A673 (cell line): ENCODE data around the gene NPHP4. TPM values are rescaled to one million over a fixed set of nuclear protein-coding genes. Genes with fewer than 3 reads are reported as not detected.

ENCODE experiments used
- BruUV-seq: library from RNA; stranded (reverse); fragments of 400-500 nt; replicated peaks from 2 replicates; lab custom pipeline; 2021; lab: Mats Ljungman, UMichigan
- CTCF ChIA-PET: fragments of 300-600 bp; sonication (Branson Sonifier 250); formaldehyde crosslinking; loops from one replicate; lab custom pipeline; 2022; ENCODE audit warnings: antibody characterized with exemption; lab: Charles Lee
- POLR2A ChIA-PET: fragments of 300-600 bp; sonication (Branson Sonifier 250); formaldehyde crosslinking; loops from one replicate; lab custom pipeline; 2022; ENCODE audit warnings: antibody characterized with exemption; ENCODE audit not compliant: low non-redundant PET; lab: Charles Lee
- DNase-seq: peaks from one replicate; pipeline ENCODE4 v3.0.0-alpha.2; 2015; ENCODE audit warnings: low spot score
- H3K27ac ChIP-seq: fragments of 200-600 bp; sonication (generic); 2 replicates; pipeline ENCODE4 v1.5.1; 2016; ENCODE audit warnings: mixed run types, low read depth, mild to moderate bottlenecking, mixed read lengths, antibody characterized with exemption, low read length; ENCODE audit not compliant: poor library complexity, severe bottlenecking
- H3K27me3 ChIP-seq: fragments of 200-600 bp; sonication (generic); replicated peaks from 2 replicates; pipeline ENCODE4 v1.6.1; 2017; ENCODE audit warnings: mixed run types, low read depth, mild to moderate bottlenecking, mixed read lengths, antibody characterized with exemption, low read length; ENCODE audit not compliant: insufficient read depth, poor library complexity
- H3K36me3 ChIP-seq: fragments of 200-600 bp; sonication (generic); 2 replicates; pipeline ENCODE4 v1.6.1; 2016; ENCODE audit warnings: mixed run types, mild to moderate bottlenecking, mixed read lengths, antibody characterized with exemption, low read length; ENCODE audit not compliant: insufficient read depth, poor library complexity, severe bottlenecking
- H3K4me1 ChIP-seq: fragments of 200-600 bp; sonication (generic); 2 replicates; pipeline ENCODE4 v1.6.1; 2017; ENCODE audit warnings: mixed run types, mild to moderate bottlenecking, mixed read lengths, antibody characterized with exemption, low read length; ENCODE audit not compliant: insufficient read depth, poor library complexity, severe bottlenecking
- H3K4me3 ChIP-seq: fragments of 200-600 bp; sonication (generic); 2 replicates; pipeline ENCODE4 v1.5.1; 2016; ENCODE audit warnings: low read depth, mixed run types, mild to moderate bottlenecking, mixed read lengths, low read length; ENCODE audit not compliant: poor library complexity, severe bottlenecking
- H3K9me3 ChIP-seq: fragments of 200-600 bp; sonication (generic); 2 replicates; pipeline ENCODE4 v1.6.1; 2016; ENCODE audit warnings: mixed run types, low read depth, mild to moderate bottlenecking, mixed read lengths, antibody characterized with exemption, low read length; ENCODE audit not compliant: poor library complexity, severe bottlenecking
- CTCF ChIP-seq: fragments of 300-800, 200-600 bp; sonication (generic); conservative IDR thresholded peaks from 2 replicates; pipeline ENCODE4 v1.5.1; 2017; ENCODE audit warnings: low read depth, mild to moderate bottlenecking, antibody characterized with exemption, low read length, moderate library complexity, mixed read lengths
- EZH2 ChIP-seq: fragments of 200-600 bp; sonication (generic); IDR thresholded peaks from 2 replicates; pipeline ENCODE4 v1.6.1; 2017; ENCODE audit warnings: borderline replicate concordance, low read depth, mild to moderate bottlenecking, mixed read lengths, antibody characterized with exemption, low read length; ENCODE audit not compliant: poor library complexity, severe bottlenecking
- intact Hi-C: fragments of 100-400 bp; cut with micrococcal nuclease; formaldehyde crosslinking; loops from one replicate; pipeline ENCODE4 v1.10.0; 2022; ENCODE audit not compliant: unreplicated experiment
- total RNA-seq: library from RNA; stranded (reverse); gene quantifications from 2 replicates; pipeline ENCODE4 v1.2.3, GENCODE V29; 2021

Gene NPHP4
- total RNA-seq, 1 experiment from 2014 or later: 27.6 TPM

DNA sequence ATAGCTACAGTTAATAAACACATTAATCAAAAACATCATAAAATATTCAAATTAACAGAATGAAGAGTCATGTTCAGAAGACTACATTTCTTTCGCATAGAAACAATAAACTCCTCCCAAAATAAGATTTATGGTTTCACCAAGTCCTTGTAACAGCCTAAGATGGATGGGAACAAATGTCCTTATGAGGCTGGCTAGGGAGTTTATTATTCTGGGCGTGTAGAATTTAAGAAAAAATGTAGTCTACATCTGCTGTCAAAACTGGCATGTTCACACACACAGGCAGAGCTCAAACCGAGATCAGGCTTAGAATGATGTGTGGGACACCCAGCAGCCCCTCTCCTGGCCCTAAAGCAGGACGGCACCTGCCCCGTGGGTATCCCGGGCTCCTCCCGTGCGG lies 101.1 kb downstream of the NPHP4 start:
- BruUV-seq: no TSS peak
- Histone ChIP-seq H3K9me3 (no peaks in the 10 kb centered on the region), H3K4me3 (no peak overlapping the region), H3K36me3 (no peaks in the 10 kb centered on the region), H3K27ac (no peak overlapping the region), H3K4me1 (no peaks in the 10 kb centered on the region), H3K27me3 (no peaks in the 10 kb centered on the region)
- no peak for DNase-seq
- no peak for TF ChIP-seq CTCF
- no peak for TF ChIP-seq EZH2
- POLR2A ChIA-PET: no interaction called here
- intact Hi-C loops: no loop called here
- CTCF ChIA-PET: no interaction called here

GRCh38 chr1:5890346-5891106 lies 101.7 kb downstream of the NPHP4 start:
- no TSS peak for BruUV-seq
- Histone ChIP-seq H3K36me3 (no peaks in the 10 kb centered on the region), H3K4me3 (no peak overlapping the region), H3K27me3 (no peaks in the 10 kb centered on the region), H3K27ac (no peak overlapping the region), H3K9me3 (no peaks in the 10 kb centered on the region), H3K4me1 (no peaks in the 10 kb centered on the region)
- CTCF ChIA-PET: no interaction called here
- intact Hi-C loops: no loop called here
- DNase-seq: no peak
- TF ChIP-seq EZH2 (no peak), CTCF (no peak)
- POLR2A ChIA-PET: no interaction called here

- Histone ChIP-seq H3K27ac (no peak overlapping the region), H3K9me3 (no peaks in the 10 kb centered on the region), H3K27me3 (no peaks in the 10 kb centered on the region), H3K4me3 (no peak overlapping the region), H3K4me1 (no peaks in the 10 kb centered on the region), H3K36me3 (no peaks in the 10 kb centered on the region)
- BruUV-seq: no TSS peak
- ChIA-PET POLR2A (no interaction called here), CTCF (no interaction called here)
- DNase-seq: no peak
- intact Hi-C loops: no loop called here
- TF ChIP-seq EZH2: no peak
- no peak for TF ChIP-seq CTCF
Measured at GRCh38 chr1:5889901-5890300, 102.3 kb downstream of the NPHP4 start.
